HG02763 (cell line): Measurements from ENCODE around the gene CLDN8.

Source experiments
- ATAC-seq: cut with Tn5 transposase; IDR thresholded peaks from one replicate; pipeline ENCODE4 v1.9.1; 2021; ENCODE audit warnings: mild to moderate bottlenecking, moderate library complexity; ENCODE audit not compliant: unreplicated experiment

The CLDN8 gene

DNA sequence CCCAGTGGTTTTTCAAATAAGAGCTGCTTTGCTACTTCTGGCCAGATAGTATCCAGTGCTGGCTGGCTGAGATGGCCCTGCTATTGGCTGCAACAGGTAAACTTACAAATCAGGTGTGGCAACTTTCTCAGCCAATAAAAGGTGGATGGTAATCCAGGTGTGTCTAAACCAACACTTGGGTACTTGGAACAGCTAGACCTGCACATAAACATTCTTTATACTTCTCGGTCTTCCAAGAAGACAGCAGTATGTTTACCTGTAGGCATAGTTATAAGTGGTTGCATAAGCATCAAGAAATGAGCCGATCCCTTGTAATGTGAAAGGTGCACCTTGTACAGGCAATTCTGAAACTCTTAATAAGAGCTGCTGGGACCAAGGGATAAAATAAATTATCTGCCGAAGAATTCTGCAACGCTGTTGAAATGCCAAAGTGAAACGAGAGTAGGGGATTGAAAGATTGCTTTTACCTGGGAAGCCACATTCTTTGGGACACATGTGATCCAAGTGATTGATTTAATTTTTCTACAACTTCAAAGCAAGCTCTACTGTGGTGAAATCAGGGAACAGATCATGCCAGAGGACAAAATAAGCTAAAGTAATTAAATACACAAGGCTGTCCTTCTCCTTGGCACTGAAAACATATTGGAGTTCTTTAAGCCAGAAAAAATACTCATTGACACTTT is at the start of gene CLDN8:
Gene CLDN8, minus strand, starts transcription at position 57 of the 683 bp plus-strand sequence. CDS start 172 bp downstream, outside the sequence.
- ATAC-seq, result no peak

DNA sequence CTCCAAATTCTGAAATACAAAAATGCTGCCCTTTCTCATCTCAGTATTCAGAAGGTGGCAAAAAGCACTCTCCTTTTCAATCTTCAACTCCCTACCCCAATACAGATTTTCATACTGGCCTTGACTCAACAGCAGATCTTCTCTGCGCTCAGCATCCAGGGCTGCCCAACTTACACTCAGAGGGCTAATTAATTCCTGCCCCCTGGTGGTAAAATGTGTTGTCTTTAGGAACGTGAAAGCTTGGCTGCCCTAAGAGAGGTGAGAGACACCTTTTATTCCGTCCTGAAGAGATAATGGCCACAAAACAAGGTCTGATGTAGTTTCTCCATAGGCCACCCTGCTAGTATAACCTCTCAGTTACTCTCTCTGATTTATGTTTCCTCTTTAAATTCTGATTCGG is 41.9 kb upstream of the CLDN8 start:
- ATAC-seq, result no peak

DNA sequence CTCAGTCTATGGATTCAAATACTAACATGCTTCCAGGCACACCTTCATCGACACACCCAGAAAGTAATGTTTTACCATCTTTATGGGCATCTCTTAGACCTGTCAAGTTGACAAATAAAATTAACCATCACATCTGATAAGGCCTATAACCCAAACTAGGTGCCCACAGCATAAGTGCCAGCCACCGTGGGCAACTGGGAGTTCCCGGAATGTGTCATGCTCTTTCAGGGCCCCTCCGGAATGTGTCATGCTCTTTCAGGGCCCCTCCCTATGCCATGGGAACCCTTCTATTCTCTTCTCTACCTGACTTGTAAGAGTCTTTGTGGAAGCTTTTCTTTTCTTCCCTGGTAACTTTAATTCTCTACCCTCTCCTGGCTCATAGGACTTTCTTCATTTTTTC is 40.2 kb upstream of the CLDN8 start:
- ATAC-seq, result no peak

DNA sequence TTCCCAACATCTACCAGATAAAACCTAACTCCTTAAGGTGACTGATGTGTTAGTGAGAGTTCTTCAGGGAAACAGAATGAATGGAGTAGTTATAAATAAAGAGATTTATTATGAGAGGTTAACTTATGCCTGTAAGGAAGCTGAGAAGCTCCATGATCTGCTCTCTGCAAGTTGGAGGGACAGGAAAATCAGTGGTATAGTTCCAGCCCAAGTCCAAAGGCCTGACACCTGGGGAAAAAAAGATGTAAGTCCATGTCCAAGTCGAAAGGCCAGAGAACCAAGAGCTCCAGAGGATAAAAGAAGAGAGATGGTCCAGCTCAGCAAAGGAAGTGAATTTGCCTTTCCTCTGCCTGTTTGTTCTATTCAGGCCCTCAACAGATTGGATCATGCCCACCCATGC is 39.8 kb upstream of the CLDN8 start:
- no peak for ATAC-seq

DNA sequence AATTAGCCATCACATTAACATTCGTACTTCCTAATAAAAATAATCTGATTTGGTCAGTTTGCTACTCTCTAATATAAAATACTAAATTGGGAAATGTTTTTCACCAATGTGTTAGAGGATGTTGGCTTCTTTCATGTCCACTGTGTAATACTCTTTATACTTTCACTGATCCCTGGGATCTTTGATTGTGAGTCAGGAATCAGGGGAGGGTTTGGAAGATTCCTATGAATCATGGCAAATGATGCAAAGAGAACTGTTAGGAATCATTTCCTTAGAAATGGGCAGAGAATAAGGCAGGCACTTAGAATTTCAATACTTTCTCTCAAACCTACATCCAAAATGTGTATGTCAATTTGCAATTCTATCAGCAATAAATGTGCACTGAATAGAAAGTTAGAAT is 35.9 kb upstream of the CLDN8 start:
- ATAC-seq, result no peak

DNA sequence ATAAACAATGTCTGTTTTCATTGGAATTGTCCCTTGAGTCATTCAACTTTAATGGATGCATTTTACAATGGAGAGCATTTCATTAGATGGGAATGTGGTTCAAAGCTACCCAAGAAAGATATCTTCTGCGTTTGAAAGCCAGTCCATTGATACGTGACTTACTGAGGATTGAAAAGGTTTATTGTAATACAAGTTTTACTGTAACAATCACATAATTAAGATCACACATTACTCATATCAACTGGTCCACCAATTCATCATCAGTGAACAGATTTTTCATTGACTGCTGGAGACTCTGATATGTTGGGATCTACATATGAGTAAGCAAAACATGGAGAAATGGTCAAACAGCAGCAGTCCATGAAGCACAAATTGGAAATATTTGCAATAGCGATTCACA is 34.0 kb upstream of the CLDN8 start:
- ATAC-seq, result no peak

DNA sequence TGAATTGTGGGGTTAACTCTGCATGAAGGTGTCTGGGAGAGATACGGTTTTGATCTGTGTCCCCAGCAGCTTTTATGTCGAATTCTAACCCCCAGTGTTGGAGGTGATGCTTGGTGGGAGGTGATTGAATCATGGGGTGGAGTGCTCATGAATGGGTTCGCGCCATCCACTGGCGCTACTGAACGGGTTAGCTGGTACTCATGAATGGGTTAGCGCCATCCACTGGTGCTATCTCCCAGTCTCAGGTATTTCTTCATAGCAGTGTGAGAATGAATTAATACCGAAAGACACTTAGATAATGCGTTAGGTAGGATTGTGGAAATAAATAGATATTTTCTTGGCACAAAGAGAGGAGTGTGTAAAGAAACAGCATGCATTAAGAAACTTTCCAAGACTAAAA is 32.9 kb upstream of the CLDN8 start:
- ATAC-seq, result no peak

DNA sequence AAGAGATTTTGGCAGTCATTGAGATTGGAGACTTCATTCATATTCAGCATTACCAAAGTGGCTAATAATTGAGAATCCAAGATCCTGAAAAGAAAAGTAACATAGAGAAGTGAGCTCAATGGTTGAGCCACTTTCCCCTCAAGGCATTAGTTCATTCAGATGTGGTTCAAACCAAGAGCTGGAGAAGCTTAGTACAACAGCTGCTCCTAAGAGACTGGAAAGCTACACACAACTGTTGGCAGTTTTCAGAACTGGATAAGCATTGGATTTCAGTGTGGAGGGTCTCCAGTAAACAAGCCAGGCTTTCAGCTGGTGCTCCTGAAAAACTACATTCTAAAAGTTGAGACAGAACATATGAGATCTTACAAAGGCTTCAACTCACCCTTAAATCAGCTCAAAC is 29.2 kb upstream of the CLDN8 start:
- no peak for ATAC-seq

DNA sequence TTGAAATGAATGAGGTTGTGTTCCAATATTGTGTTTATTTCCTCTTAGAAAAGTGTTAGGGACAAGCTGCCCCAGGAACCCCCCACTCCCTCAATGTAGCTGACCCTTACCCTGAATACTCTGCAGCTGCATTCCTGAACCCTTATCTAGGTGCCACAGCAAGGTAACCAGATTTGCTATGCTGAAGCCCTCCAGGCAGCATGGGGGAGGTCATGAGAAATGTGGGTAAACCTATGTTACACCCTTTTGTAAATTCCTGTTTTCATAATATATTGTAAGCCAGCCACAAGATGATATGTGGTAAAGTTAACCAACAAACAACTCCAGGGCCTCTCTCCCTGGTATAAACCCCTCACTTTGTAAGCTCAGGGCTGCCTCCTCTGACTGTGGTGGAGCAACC is 27.8 kb upstream of the CLDN8 start:
- no peak for ATAC-seq

DNA sequence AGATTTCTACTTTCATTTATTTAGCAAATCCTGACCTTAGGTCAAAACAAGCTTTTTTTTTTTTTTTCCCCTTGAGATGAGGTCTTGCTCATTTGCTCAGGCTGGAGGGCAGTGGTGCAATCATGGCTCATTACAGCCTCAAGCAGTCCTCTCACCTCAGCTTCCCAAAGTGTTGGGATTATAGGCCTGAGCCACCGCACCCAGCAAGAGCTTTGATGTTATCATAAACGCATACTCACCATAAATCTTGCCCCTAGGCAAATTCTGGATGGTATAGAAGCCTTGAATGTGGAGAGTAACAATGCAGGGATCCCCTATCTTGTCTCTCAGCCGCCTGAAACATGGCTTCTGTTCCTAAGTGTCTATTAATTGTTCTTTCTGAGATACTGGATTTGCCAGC is 24.8 kb upstream of the CLDN8 start:
- no peak for ATAC-seq

DNA sequence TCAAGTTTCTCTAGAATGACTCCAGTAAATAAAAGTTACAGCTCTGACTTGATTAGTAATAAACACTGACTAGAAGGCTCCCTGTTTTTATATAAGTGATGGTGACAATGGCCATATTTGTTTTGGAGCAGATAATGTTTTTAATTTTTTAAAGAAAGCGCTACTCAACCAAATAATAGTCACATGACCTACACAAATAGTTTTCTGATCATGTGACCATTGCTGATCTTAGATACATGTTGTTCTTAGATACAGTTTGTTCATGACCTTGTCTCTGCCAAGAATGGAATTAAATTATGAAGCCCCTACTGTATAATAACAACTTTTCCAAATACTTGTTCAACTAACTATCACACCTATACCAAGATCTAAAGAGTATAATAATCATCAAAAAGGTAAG is 22.3 kb upstream of the CLDN8 start:
- no peak for ATAC-seq

DNA sequence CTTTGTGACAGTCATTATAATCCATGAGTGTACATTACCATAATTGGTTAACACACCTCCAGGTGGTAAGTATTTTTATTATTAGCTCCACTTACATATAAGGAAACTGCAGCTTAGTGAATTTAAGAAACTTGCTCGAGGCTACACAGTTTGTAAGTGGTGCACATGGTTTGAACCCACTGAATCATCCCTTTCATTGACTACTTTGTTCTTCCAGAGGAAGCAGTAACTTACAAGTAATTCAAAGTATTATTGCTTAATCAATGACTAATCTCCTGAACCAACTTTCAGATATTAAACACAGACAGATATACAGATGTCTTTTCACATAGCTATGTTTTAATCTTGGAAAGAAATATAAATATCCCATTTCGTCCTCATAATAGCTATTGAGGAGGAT is 18.7 kb upstream of the CLDN8 start:
- ATAC-seq, result no peak

DNA sequence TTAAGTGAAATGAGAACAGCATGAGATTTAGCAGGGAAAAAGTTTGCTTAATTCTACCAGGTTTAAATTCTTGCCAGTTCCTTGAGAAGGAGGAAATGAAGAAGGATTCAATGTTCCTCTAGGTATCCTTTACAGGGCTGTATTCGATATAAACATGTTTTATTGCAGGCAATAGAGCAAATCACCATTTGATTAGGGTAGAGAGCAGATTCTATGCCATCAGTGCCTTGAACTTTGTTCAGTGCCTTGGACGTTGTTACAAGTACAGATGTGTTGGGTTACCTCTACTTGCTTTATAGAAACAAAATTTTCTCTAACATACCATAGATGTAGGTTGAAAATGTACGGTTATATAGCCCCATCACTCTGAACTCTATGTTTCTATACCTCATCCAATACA is 18.2 kb upstream of the CLDN8 start:
- ATAC-seq, result no peak

DNA sequence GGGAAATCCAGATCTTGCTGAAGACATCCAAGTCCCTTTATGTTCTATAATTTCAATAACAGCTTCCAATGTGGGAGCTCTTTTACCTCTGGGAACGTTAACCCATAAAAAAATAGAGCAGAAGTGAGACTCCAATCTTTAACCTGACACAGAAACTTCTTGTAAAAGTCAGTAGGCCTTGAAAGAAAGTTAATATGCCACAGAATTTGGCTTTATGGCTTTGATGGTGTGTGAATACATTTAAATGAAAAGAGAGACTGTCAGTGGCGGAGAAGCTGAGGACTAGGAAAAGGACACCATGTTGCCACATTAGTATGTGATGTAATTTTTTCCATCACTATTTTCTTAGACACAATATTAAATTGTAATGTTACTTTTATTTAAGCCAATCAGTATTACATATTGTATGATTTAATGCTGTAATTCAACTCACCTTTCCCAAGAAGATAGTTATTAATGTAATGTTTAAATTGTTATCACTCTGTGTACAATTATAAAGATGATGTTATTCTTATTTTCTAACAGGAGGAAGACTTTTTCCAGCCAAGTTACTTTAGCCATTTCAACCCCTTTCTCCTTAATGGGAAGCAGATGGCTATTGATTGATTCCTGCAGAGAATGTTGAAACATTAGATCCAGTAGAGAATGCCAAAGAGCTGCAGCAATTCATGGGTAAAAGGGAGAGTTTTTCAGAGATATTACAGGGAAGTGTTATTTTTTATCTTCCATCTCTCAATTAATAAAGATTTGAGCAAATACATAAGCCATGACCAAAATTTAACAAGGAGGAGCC is 17.5 kb upstream of the CLDN8 start:
- ATAC-seq, result no peak

DNA sequence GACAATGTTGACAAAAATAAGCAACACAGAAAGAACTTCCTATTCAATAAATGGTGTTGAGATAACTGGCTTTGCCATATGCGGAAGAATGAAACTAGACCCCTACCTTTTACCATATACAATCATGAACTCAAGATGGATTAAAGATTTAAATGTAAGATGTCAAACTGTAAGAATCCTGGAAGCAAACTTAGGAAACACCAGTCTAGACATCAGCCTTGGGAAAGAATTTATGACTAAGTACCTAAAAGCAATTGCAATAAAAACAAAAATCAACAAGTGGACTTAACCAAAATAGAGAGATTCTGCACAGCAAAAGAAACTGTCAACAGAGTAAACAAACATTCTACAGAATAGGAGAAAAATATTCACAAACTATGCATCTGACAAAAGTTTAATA is 16.1 kb upstream of the CLDN8 start:
- no peak for ATAC-seq

DNA sequence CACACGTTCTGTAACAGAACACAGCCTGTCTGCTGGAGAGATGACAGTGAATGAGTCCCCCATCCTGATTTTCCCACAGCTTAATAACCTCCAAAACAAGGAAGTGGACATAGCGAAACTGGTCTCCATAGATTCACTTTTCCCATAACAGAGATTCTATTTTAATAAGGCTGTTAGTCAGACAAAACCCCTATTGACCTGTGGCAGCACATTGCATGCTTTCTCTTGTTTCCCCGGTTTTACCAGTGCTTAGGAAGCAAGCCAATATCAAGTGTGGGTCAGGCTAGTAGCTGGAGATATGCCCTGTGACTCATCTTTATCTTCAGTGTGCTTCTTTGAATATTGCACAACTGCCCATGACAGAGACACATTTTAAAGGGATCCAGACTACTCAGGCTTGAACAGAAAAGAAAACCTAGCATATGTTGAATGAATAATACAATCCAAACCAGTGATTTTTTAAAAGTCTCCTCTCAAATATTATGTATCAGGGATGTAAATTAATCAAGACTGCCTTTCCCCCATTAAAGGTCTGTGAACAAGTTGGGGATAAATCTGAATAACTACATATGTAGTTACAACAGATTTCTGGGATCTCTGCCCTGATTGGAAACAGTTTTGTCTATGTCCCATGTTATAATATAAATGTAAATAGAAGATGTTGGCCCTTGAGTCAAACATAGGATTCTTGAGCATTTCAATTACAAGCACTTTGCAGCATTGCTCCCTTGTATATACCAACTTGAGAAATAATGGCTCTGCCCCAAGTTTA is 11.9 kb upstream of the CLDN8 start:
- no peak for ATAC-seq

DNA sequence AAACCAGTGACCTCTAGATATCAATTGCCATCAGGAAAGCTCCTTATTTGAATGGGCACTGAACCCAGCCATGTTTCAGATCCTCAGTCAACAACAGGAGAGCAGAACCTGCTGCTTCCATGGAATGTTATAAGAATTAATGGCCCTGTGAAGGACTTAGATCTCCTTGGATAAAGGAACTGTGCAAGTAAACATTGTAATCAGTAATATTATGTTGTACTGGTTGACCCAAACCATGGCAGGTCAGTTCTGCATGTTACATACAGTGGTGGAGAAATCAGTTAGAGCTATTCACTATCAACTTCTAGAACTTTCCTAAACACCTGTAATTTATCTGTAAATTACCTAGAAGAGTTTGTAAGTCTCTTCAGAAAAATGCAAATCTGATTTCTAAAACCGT is 11.2 kb upstream of the CLDN8 start:
- no peak for ATAC-seq

DNA sequence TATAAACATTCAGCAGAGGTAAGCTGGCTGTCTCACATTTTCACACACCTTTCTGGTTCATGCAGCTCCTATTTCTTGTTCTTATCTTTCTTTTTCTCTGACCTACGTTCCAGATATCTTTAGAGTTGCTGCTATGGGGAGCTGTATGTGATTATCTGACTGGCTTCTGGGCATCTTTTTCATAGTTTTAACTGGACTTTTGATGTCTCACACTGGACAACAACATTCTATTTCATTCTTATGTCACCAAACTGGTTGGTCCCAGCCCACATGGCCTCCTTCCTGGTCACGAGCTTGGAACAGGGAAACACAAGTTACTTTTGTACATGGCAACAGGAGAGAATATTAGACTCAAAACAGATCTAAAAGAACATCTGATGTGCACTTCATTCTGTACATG is 7.7 kb upstream of the CLDN8 start:
- ATAC-seq, result no peak

DNA sequence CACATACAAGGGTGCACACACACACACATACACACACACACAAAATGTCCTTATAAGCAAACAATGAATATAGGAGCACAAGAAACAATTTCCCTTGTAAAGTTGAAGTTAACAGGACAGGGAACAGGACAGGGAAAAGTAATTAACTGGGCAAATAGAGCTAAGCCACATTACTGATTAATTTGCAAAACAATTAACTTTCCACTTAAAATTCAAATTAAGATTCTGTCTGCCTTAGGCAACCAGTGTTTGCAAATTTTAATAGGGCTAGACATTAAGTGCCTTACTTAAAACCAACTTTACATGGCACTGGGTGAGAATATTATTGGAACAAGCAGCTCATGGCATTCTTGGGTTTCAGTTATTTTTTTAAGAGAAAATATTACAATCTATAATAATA is 6.8 kb upstream of the CLDN8 start:
- no peak for ATAC-seq

DNA sequence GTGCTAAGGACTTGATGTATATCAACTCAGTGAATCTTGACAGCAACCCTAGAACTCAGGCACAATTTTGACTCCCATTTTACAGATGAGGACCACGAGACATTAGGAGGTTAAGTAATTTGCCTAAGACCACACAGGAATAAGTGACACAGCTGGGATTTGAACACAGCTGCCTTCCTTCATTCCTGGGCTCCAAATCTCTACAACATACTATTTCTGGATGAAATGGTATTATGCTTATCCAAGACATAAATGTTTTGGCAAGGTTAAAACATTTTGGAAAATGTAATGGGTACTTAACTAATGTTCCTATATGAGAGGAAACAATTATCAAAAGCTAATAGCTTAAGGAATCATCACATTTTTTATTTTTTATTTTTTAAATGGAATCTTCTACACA is 4.8 kb downstream of the CLDN8 start:
- no peak for ATAC-seq

DNA sequence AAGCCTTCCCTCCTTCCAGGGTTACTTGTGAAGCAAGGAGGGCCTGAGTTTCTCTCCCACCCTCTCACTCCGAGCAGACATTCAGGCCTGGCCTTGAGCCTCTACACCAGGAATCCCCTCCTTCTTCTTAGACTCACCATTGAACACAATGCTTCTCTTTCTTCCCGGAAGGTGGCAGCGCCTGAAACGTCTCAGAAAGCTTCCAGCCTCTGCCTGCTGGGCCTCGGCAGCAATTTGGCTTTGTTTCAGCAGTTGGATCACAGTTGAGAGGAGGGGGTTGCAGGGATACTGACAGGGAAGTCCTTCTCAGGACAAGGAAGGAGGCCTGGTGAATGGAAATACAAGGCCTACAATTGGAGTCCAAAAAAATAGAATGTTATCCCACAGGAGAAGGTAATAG is 6.3 kb downstream of the CLDN8 start:
- no peak for ATAC-seq

DNA sequence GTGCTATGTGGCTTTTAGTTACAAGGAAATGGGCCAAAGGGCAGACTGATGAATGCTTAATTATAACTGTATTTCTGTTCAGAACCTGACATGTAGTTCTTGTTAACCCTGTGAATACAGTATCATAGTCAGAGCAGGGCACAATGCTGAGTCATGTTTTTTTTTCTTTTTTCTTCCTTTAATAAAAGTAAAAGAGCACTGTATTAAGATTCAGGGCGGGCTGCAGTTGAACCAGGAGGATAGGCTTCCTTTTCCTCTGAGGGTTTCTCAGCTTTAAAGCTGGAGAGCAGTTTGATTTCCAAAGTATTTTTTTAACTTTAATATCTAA is 8.7 kb downstream of the CLDN8 start:
- no peak for ATAC-seq
